Jurkat, Clone E6-1 (cell line): ENCODE results near the gene MALT1.
A peak's percentile ranks its signal among the peaks of the same experiment; 100 is the strongest.
"Not testable (repeated sequence)": the region's sequence is repeated elsewhere in the genome, so short reads cannot be mapped to it uniquely, and the experiment has no call there.

Experiments
- DNase-seq: peaks from one replicate; pipeline ENCODE4 v3.0.0-alpha.2; 2011; ENCODE audit warnings: low read depth, low spot score
- H3K4me3 ChIP-seq: 2 replicates; pipeline ENCODE4 v1.5.1; 2011; ENCODE audit warnings: mild to moderate bottlenecking, low read length, control low read depth, moderate library complexity

Gene MALT1

GRCh38 chr18:58649966-58650816, 21.1 kb upstream of the MALT1 start:
- DNase-seq = no peak
- H3K4me3 ChIP-seq = no peak overlapping the region

- DNase-seq, H3K4me3 ChIP-seq: not testable (repeated sequence)
Observed at GRCh38 chr18:58650830-58651229, 20.4 kb upstream of the MALT1 start.

GRCh38 chr18:58653144-58653722, 18.0 kb upstream of the MALT1 start:
- H3K4me3 ChIP-seq, DNase-seq: not testable (repeated sequence)

GRCh38 chr18:58653814-58654509, 17.3 kb upstream of the MALT1 start:
- DNase-seq = no peak
- no peak overlapping the region for H3K4me3 ChIP-seq

GRCh38 chr18:58654896-58655614, 16.2 kb upstream of the MALT1 start:
- no peak for DNase-seq
- H3K4me3 ChIP-seq = no peak overlapping the region

GRCh38 chr18:58657081-58657480, 14.2 kb upstream of the MALT1 start:
- H3K4me3 ChIP-seq = no peak overlapping the region
- DNase-seq = no peak

GRCh38 chr18:58657494-58657893, 13.8 kb upstream of the MALT1 start:
- DNase-seq = no peak
- no peak overlapping the region for H3K4me3 ChIP-seq

GRCh38 chr18:58659691-58660090, 11.6 kb upstream of the MALT1 start:
- DNase-seq = no peak
- no peak overlapping the region for H3K4me3 ChIP-seq

- H3K4me3 ChIP-seq = no peak overlapping the region
- DNase-seq = no peak
Observed at GRCh38 chr18:58660915-58661314, 10.3 kb upstream of the MALT1 start.

- no peak for DNase-seq
- no peak overlapping the region for H3K4me3 ChIP-seq
Observed at GRCh38 chr18:58661423-58661822, 9.8 kb upstream of the MALT1 start.

- no peak for DNase-seq
- H3K4me3 ChIP-seq = no peak overlapping the region
Observed at GRCh38 chr18:58662118-58662517, 9.1 kb upstream of the MALT1 start.

- DNase-seq = no peak
Observed at GRCh38 chr18:58666176-58666575, 5.1 kb upstream of the MALT1 start.

GRCh38 chr18:58668211-58668610, 3.1 kb upstream of the MALT1 start:
- H3K4me3 ChIP-seq = no peak overlapping the region
- no peak for DNase-seq

More at GRCh38 chr18:58666176-58666575, 5.1 kb upstream of the MALT1 start:
- no peak overlapping the region for H3K4me3 ChIP-seq

- H3K4me3 ChIP-seq = no peak overlapping the region
Observed at GRCh38 chr18:58668897-58669296, 2.4 kb upstream of the MALT1 start.

GRCh38 chr18:58669731-58670378, 1.4 kb upstream of the MALT1 start:
- DNase-seq = no peak
- no peak overlapping the region for H3K4me3 ChIP-seq

More at GRCh38 chr18:58668897-58669296, 2.4 kb upstream of the MALT1 start:
- no peak for DNase-seq

- H3K4me3 ChIP-seq = peak overlapping the region; percentile 62
- no peak for DNase-seq
Observed at GRCh38 chr18:58670404-58671110, 708 bp upstream of the MALT1 start.

GRCh38 chr18:58671632-58672564, 633 bp downstream of the MALT1 start:
- no peak for DNase-seq
- H3K4me3 ChIP-seq = peak overlapping the region; percentile 58
